Central memory CD4-positive, alpha-beta T cell (primary cell): ENCODE measurements around the gene FBXO3.
"Not testable (repeated sequence)": the region's sequence is repeated elsewhere in the genome, so short reads cannot be mapped to it uniquely, and the experiment has no call there.

Experiments
- DNase-seq: peaks from one replicate; pipeline ENCODE4 v3.0.0; 2022

Gene FBXO3

DNA sequence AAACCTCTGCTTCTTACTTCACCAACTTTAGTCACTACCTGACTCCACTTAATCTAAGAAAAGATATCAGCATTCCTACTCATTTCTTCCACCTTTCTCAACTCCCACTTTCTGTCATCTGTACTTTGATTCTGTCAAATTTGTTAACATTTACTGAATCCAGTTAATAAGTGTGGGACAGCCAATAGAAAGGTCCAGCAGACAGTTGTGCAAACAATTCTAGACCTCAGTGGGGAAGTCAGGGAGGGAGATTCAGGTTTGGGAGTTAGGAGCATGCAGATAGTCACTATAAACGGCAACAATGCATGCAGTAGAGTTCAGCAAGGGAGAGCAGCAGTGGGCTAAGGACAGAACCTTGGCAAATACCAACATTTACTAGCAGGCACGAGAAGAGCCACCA lies 4.1 kb downstream of the FBXO3 start:
- DNase-seq, result no peak

DNA sequence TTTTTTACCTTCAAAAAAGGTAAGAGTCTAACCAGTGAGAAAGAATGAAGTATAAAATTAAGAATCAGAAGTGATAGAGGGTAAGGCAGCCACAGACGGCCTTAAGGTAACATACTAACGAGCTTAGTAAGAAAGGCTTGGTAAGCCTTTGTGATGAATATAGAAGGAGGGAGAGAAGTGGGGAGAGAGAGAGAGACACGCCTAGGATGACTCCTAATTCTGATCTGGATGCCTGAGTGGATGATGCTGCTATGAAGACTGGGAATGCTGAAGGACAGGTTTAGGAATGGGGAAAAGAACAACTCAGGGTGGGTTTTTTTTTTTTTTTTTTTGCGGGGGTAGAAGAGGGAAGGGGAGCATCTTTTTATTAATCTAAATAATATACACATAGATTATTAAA lies 4.8 kb downstream of the FBXO3 start:
- DNase-seq, result no peak

- no peak for DNase-seq
These were observed 6.7 kb downstream of the FBXO3 start for GRCh38 chr11:33767624-33768023.

- DNase-seq, result no peak
These were observed 8.2 kb downstream of the FBXO3 start for GRCh38 chr11:33766085-33766484.

DNA sequence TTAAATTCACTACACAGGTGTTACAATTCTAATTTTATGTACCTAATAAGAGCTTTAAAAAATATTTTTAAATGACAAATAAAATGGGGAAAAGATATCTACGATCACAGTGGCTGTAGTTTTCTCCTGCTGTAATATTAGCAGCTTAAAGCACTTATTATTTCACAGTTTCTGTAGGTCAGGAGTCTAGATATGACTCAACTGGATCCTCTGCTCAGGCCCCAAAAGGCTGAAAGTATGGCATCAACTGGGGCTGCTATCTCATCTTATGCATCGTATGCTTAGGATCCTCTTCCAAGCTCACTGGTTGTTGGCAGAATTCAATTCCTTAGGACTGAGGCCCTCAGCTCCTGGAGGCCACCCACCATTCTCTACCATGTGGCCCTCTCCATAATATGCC lies 12.8 kb downstream of the FBXO3 start:
- no peak for DNase-seq

DNA sequence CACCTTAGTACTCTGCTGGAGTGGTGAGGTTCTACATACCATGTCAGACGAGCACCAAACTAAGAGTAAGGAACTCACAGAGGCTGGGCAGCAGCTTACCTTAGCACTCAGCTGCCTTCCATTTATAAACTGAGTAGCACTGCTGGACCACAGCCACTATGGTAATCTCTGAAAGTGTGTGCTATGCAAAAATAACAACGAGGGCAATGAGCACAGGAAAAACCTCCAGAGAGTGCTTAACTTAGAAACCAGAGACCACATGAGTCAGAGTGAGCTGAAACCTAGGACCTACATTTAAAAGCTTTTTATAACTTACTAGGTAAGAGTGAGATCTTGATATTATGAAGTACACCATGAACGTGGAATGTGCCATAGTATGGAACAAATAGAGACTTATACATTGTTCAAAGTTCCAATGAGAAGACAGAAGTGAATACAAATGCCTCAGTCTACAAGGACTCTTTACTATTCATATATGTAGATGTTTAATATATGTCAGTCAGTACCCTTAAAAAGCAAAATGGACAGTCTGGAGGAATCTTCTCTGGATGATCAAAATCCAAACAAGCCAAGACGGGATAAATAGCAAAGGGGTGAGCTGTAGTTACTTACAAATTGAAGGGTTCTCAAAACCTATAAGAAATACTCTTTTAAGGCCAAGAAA lies 20.9 kb downstream of the FBXO3 start:
- no peak for DNase-seq

GRCh38 chr11:33751878-33752277 lies 22.4 kb downstream of the FBXO3 start:
- DNase-seq, result no peak

- no peak for DNase-seq
These were observed 26.3 kb downstream of the FBXO3 start for GRCh38 chr11:33747979-33748378.

DNA sequence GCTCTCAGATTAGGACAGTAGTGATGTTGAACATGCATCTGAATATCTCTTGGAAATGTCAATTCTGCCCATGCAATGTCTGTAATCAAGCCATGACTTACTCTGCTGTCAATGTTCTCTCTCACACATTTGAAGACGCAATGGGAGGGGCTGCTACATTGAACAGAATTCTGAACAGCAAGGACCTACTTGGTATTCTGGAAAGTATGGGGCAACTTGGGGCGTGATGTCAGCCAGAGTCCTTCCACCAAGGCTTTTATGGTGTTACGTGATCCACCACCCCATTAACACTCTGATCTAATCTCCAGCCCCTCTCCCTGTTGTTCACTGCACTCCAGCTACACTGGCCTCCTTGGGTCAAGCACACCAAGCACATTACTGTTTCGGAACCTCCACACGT lies 31.0 kb downstream of the FBXO3 start:
- no peak for DNase-seq

DNA sequence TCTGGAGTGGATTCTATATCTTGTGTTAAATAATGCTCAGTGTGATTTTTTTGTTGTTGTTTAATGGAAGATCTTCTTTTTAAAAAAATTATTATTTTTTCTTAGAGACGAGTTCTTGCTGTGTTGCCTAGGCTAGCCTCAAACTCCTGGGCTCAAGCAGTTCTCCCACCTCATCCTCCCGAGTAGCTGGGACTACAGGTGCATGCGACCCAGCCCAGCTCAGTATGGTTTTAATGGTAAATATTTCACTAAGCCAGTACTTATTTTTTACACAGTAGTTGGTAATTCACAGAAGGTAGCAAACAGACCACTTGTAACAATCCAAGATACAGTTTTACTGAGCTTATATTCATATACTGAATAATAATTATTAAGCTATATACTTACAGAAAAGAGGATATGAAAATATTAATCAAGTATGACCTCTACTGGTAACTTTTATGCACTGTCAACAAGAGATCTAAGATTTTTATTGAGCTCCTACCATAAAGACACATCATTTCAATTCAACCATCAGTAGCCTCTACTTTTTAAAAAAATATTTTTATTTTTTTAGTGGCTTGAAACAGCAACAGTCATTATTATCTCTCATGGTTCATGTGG lies 32.0 kb downstream of the FBXO3 start:
- DNase-seq, result peak; percentile 29

DNA sequence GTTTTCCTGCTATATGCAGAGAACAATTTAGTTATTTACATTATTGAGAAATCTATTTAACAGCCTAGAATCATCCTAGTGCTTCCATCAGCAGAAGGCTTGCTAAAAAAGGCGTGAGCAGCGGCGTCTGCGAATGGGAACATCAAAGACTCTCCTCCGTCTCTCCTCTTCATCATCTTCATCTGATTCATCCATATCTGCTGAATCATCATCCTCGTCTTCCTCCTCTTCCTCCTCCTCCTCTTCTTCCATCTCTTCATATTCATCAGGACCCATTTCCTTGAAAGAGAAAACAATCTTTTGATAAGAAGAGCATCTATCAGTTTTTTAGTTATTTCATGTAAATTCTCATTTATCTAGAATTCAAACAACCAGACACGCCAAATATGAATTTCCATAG lies 32.5 kb downstream of the FBXO3 start:
- no peak for DNase-seq

DNA sequence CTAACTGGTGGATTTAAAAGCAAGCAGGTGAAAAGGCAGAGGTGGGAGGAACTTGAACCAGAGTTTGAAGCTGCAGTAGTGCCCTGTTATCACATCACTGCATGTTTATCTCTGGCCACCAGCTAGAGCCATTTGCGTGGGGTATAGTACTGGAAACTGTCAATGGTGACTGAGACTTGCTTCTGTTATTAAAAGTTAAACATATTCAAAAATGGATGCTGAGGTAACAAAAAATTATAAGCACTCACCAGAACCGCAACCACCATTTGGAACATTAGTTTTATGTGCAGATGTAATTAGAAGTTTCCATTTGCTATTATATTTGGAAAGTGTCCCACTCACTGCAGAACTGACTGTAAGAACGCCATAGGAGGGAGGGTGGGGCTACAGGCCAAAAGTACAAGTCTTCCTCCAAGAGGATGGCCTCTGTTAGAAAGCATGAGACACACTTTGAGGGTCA lies 36.9 kb downstream of the FBXO3 start:
- no peak for DNase-seq

GRCh38 chr11:33736148-33736812 lies 38.0 kb downstream of the FBXO3 start, which contains the start of gene CD59:
Gene CD59, minus strand, starts transcription at chr11:33736423. Its CDS starts 13,978 bp downstream, at chr11:33722445.
- peak; percentile 81 for DNase-seq

DNA sequence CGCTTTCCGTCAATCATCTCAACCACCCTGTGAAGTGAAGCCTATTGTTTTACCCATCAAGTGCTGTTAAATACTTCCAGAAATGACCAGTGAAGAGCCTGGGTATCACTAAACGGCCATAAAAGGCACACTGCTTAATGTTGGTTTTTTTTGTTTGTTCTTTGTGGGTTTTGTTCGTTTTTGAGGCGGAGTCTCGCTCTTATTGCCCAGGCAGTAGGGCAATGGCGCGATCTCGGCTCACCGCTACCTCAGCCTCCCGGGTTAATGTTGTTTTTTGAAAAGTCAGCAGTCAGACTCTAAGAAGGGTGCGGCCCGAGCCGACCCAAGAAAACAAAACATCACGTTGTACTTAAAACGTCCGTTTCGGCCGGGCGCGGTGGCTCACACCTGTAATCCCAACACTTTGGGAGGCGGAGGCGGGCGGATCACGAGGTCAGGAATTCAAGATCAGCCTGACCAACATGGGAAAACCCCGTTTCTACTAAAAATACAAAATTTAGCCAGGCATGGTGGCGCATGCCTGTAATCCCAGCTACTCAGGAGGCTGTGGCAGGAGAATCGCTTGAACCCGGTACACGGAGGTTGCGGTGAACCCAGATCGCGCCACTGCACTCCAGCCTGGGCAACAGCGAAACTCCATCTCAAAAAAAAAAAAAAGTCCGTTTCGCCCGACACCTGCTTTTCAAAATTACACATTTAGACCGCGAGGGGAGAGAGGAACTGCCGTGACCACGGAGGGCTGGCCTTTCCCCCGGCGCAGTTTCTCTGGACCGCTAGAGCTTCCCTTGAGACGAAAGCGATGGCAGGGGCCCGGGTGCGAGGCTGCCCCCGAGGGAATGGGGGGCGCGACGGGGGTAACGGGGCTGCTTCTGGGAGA lies 38.8 kb downstream of the FBXO3 start:
- peak; percentile 48 for DNase-seq

DNA sequence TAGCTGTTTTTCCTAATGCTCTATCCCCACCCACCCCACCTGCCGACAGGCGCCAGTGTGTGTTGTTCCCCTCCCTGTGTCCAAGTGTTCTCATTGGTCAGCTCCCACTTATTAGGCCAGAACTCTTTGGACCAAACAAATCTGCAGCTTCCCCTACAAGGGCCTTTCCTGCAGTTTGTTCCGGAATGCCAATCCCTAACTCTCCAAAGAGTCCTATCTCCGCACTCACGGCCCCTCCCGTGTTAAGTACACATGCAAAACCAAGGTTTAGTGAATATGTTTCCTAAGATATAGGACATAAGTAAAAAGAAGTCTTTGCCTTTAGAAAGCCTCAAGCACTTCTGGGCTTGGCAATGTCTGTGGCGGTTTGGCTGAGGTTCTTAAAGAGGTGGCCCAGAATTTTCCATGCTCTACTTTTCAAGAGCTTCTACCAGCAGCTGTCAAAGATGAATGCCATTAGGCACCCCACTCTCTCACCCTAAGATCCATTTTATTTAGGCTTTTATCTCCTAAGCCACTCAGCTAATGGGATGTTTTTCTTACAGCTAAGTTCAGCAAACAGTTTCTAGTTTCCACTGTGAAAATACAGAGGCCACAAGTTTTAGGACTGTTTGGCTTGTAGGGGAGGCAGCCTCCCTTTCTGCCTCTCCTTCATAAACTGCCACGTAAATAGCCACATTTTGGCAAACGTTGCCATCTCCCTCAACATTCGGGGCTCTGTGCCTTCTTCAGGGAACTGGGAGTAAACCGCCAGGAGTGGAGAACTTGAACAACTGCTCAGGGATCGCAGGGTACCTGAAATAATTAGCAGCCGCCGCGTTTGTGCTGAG lies 39.7 kb downstream of the FBXO3 start:
- DNase-seq, result no peak

- DNase-seq, result no peak
These were observed 40.3 kb downstream of the FBXO3 start for GRCh38 chr11:33733980-33734379.

DNA sequence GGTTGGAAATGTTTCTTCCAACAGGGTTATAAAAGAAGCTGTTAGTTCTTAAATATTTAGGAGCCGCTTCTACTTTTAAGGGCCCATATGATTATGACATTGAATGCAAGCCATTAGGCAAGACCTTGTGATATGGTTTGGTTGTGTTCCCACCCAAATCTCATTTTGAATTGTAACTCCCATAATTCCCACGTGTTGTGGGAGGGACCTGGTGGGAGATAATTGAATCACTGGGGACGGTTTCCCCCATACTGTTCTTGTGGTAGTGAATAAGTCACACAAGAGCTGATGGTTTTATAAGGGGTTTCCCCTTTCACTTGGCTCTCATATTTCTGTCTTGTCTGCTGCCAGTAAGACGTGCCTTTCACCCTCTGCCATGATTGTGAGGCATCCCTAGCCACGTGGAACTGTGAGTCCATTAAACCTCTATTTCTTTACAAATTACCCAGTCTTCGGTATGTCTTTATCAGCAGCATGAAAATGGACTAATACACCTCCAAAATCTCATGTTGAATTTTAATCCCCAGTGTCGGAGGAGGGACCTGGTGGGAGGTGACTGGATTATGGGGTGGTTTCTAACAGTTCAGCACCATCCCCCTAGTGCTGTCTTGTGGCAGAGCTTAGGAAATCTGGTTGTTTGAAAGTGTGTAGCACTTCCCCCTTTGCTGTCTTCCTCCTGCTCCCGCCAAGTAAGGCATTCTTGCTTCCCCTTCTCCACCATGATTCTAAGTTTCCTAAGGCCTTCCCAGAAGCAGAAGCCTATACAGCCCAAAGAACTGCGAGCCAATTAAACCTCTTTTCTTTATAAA lies 42.4 kb downstream of the FBXO3 start:
- DNase-seq, result no peak

DNA sequence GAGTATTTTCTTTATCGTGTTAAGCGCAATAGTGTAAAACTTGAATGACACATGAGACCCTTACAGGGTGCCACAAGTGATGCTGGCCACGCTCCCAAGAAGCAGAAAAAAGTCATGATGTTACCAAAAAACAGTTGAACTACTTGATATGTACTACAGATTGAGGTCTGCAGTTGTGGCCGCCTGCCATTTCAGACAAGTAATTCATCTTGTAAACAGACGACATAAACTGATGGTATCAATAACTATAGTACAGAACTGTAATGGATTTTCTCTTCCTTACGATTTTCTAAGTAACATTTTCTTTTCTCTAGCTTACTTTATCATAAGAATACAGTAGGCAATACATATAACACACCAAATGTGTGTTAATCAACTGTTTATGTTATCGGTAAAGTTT lies 43.6 kb downstream of the FBXO3 start:
- no peak for DNase-seq

DNA sequence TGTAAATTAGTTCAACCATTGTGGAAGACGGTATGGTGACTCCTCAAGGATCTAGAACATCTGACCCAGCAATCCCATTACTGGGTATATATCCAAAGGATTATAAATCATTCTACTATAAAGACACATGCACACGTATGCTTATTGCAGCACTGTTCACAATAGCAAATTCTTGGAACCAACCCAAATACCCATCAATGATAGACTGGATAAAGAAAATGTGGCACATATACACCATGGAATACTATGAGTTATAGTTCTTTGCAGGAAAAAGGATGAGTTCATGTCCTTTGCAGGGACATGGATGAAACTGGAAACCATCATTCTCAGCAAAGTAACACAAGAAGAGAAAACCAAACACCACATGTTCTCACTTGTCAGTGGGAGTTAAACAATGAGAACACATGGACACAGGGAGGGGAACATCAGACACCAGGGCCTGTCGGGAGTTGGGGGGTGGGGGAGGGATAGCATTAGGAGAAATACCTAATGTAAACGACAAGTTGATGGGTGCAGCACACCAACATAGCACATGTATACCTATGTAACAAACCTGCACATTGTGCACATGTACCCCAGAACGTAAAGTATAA lies 45.2 kb downstream of the FBXO3 start:
- not testable (repeated sequence) for DNase-seq

- DNase-seq, result not testable (repeated sequence)
These were observed 46.8 kb downstream of the FBXO3 start for GRCh38 chr11:33727539-33727938.

DNA sequence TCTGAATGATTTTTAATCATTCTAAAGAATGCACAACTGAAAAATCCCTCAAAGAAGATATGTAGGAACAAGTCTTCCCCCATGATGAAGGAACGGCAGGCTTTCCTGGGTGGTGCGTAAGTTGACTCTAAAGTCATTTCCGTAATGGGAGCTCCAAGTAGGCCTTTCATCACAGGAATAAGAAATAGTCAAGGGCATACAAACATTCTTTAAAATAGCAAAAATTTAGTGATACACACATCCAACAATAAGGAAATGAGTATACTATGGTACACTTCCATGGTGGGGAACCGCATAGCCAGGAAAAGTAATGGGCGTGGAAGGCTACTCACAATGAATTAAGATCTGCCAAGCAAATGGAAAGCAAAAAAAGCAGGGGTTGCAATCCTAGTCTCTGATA lies 48.8 kb downstream of the FBXO3 start:
- no peak for DNase-seq
